DMS 273 (cell line): ENCODE results near the gene NFASC.

Experiments
- DNase-seq: peaks from one replicate; lab custom pipeline; 2025; ENCODE audit not compliant: unreplicated experiment; lab: John Stamatoyannopoulos, UW

NFASC gene

GRCh38 chr1:204927673-204928641 is 57.3 kb downstream of the NFASC start:
- no peak for DNase-seq

- peak; percentile 28 for DNase-seq
Observed at GRCh38 chr1:204928671-204929486, 58.2 kb downstream of the NFASC start.

- DNase-seq: peak; percentile 57
Observed at GRCh38 chr1:204929487-204930154, 59.0 kb downstream of the NFASC start.

GRCh38 chr1:204930155-204930523 is 59.5 kb downstream of the NFASC start:
- no peak for DNase-seq

GRCh38 chr1:204931313-204931712 is 60.7 kb downstream of the NFASC start:
- no peak for DNase-seq

GRCh38 chr1:204931768-204932572 is 61.3 kb downstream of the NFASC start:
- DNase-seq: no peak

- no peak for DNase-seq
Observed at GRCh38 chr1:204932573-204932909, 61.9 kb downstream of the NFASC start.

GRCh38 chr1:204935155-204935554 is 64.5 kb downstream of the NFASC start:
- no peak for DNase-seq

GRCh38 chr1:204936765-204937164 is 66.1 kb downstream of the NFASC start:
- DNase-seq: no peak

- no peak for DNase-seq
Observed at GRCh38 chr1:204937901-204938300, 67.2 kb downstream of the NFASC start.

GRCh38 chr1:204940591-204940990 is 69.9 kb downstream of the NFASC start:
- no peak for DNase-seq

- DNase-seq: peak; percentile 88
Observed at GRCh38 chr1:204941421-204942338, 71.0 kb downstream of the NFASC start.

- no peak for DNase-seq
Observed at GRCh38 chr1:204943495-204943894, 72.8 kb downstream of the NFASC start.

GRCh38 chr1:204944662-204945061 is 74.0 kb downstream of the NFASC start:
- no peak for DNase-seq

- DNase-seq: peak; percentile 56
Observed at GRCh38 chr1:204945565-204945977, 74.9 kb downstream of the NFASC start.

GRCh38 chr1:204946640-204947039 is 76.0 kb downstream of the NFASC start:
- DNase-seq: no peak

GRCh38 chr1:204947338-204947737 is 76.7 kb downstream of the NFASC start:
- DNase-seq: no peak

- DNase-seq: no peak
Observed at GRCh38 chr1:204947747-204948146, 77.1 kb downstream of the NFASC start.

- DNase-seq: no peak
Observed at GRCh38 chr1:204950353-204951001, 79.8 kb downstream of the NFASC start.
